ENCODE results near the gene TANC1.
A peak's percentile ranks its signal among the peaks of the same experiment; 100 is the strongest.

TANC1 gene

DNA sequence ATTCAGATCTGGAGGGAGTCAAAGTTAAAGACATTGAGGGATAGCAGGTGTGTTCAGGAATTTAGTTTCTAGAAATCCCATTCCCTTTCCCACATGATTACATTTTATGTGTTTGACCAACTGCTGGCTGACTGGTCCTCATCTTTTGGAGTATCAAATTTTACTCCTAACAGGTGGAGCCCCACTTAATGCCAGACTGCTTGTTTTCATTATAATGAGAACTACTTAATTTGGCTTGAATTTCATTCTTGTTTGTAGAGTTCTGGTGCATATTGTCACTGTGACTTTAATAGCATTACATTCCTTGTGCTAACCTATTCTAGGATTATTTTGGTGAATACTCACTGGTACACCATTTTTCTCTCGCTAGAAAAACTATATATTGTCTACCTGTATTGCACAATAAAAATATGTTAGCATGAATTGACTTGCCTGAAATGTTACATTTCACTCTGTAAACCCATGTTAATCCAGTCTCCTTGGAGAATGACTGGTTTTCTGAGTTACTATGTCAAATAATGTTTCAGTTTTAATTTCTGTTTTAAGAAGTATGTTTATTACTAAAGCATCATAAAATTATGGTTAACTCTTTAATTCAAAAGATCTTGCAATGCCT, 98.2 kb downstream of the TANC1 start:
- no peak for DNase-seq

DNA sequence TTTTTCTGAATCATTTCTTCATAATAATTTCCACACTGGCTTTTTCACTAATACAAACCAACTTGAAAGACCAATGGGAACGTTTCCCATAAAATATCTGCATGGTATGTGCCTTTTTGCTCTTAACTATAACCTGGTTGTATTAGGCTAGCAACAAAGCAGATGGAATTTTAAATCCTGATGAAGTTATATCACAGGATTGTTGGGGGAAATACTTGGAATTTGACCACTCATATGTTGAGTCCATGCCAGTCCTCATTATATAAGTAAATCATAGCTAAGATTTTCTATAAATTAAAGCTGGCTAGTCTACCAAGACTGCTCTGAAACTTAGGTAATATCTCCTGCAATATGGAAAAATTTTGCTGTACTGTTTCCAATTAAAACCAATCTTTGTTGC, 99.5 kb downstream of the TANC1 start:
- no peak for DNase-seq

GRCh38 chr2:159069229-159069628, 100.8 kb downstream of the TANC1 start:
- DNase-seq = no peak

DNA sequence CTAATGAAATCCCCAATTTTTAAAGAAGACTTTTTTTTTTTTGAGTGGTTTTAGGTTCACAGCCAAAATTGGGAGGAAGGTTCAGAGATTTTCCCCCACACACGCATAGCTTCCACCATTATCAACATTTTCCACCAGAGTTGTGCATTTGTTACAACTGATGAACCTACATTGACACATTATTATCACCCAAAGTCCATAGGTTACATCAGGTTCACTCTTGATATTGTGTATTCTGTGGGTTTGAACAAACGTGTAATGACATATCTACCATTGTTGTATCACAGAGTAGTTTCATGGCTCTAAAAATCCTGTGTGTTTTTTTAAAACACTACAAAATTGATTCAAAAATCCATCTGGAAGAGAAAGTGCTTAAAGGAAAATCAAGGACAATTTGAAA, 101.8 kb downstream of the TANC1 start:
- DNase-seq = no peak

DNA sequence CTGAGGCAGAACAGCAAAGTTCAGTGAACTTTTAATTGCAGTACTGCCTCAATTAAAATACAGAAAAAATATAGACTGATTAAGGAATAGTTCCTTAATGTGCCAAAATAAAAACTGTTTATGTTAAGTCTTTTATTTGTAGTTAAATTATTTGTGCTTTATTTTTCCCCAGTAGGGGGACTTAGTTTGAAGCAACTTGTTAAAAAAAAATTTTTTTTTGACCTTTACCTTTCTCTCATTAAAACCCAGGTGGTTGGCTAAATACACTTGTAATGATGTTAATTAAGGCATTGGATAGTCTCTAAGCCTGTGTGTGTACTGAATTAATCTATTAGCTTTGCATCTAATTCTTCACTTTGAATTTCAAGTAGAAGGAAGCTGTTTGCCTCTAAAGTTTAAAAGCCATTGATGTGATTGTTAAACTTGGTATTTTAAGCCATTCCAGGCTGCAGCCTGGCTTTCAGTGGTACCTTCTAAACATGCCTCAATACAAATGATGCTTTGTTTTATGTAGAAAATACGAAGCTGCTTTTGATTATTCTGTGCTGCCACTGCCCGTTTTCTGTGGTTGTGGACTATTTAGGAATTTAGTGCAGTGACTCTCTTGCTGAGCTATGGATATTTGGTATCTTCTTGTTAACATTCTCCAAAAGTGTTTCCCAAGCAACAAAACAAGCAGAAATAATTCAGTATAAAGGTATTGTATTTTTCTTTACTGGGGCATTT, 102.9 kb downstream of the TANC1 start:
- DNase-seq = no peak

GRCh38 chr2:159072795-159073194, 104.4 kb downstream of the TANC1 start:
- DNase-seq = no peak

DNA sequence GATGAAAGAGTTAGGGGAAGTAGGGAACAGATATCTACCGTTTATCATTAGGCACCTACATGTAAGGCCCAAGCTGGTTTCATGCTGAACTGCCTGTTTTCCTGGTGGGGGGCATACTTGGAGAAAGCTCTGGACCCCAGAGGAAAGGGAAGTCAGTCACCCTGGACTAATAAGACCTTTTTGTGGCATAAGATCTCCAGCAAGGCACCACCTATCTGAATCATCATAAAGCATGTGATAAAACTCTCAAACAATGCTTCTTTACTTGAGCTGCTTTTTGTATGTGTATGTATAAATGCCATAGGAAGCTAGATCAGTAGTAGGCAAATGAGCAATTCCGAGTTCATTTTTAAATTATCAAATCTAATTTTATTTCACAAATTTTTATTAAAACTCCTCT, 104.8 kb downstream of the TANC1 start:
- DNase-seq = no peak

DNA sequence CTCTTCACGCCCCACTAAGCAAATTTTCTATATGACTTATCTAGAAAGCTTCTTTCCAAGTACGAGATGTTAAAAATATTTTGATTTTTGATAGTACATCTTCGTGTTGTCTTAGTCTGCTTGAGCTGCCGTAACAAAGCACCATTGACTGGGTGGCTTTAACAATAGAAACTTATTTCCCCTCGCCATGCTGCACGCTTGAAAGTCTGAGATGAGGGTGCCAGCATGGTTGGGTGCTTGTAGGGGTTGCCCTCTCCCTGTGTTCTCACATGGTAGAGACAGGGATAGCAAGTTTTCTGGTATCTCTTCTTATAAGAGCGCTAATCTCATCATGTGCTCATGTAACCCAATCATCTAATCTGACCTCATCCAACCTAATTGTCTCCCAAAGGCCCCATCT, 106.2 kb downstream of the TANC1 start:
- no peak for DNase-seq

DNA sequence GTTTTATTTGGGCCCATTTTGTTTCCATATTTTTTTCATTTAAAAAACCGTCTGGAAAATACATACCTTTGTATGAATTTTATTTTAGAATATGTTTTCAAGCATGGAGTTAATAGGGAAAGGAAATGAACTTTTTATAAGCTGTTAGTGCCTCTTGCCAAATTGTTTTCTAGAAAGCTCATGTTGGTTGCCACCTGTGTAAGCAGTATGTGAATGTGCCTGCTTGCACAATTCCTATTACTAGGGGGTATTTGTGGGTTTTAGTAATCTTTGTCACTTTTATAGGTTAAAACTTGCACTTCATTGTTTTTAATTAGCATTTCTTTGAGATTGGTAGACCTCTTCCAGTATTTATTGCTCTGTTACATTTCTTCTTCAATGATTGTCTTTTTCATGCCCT, 107.3 kb downstream of the TANC1 start:
- DNase-seq = no peak

GRCh38 chr2:159076241-159076640, 107.8 kb downstream of the TANC1 start:
- DNase-seq = no peak

GRCh38 chr2:159077869-159078268, 109.4 kb downstream of the TANC1 start:
- no peak for DNase-seq

DNA sequence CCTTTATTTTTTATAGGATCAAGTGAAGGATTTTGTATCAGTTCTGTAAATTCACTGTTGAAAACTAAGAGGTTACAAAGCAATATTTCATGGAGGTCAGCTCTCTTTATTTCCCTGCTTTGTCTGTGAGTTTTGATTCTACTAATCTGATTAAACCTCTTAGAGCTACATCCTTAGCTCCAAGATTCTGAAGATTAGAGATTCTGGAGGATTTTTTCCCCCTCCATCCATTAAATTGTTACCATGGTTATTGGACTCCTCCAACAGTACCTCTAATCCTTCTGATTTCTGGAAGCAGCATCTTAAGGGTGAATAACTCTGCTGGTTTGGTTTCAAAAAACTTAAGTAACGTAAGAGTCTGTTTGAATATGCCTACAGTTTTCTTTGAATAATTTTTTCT, 110.0 kb downstream of the TANC1 start:
- DNase-seq = no peak

DNA sequence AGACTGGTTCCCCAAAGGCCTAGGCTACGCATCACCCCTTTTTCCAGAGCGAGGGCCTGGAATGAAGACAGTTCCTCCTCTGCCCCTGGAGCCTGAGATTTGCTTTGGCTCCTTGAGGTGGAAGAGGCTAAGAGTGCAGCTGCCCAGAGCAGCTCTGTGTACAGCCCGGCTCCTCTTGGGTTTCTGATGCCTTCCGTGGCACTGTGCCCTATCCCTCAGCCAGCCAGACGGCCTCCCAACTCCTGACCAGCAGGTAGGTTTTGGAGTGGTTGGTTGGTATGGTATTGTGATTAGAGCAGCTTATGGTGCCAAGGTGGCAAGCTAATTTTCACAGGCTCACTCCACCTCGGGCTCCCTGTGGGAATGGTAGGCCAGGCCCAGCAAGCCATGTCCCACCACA, 112.2 kb downstream of the TANC1 start:
- no peak for DNase-seq

DNA sequence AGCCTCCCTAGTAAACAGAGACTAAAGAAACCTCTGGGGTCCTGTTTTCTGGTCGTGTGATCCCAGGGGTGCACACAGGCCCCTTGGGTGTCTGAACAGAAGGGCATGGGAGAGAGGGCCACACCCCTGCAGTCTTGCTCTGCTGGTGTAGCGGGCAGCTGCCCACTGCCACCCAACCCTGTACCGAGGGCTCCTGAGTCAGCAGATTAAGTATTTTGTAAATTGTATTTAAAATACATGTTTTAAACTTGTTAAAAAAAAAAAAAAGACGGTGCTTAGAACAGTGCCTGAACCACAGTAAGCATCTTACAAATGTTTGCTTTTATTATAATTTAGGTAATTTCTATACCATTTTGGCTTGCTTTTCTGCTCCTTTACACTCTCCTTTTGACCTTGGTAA, 113.7 kb downstream of the TANC1 start:
- DNase-seq = no peak

GRCh38 chr2:159084384-159085370, 116.2 kb downstream of the TANC1 start:
- no peak for DNase-seq

- peak; percentile 80 for DNase-seq
Observed at GRCh38 chr2:159086342-159086741, 117.9 kb downstream of the TANC1 start.

GRCh38 chr2:159086826-159087225, 118.4 kb downstream of the TANC1 start:
- no peak for DNase-seq

GRCh38 chr2:159088906-159089305, 120.5 kb downstream of the TANC1 start:
- DNase-seq = no peak

- no peak for DNase-seq
Observed at GRCh38 chr2:159089543-159089942, 121.1 kb downstream of the TANC1 start.

DNA sequence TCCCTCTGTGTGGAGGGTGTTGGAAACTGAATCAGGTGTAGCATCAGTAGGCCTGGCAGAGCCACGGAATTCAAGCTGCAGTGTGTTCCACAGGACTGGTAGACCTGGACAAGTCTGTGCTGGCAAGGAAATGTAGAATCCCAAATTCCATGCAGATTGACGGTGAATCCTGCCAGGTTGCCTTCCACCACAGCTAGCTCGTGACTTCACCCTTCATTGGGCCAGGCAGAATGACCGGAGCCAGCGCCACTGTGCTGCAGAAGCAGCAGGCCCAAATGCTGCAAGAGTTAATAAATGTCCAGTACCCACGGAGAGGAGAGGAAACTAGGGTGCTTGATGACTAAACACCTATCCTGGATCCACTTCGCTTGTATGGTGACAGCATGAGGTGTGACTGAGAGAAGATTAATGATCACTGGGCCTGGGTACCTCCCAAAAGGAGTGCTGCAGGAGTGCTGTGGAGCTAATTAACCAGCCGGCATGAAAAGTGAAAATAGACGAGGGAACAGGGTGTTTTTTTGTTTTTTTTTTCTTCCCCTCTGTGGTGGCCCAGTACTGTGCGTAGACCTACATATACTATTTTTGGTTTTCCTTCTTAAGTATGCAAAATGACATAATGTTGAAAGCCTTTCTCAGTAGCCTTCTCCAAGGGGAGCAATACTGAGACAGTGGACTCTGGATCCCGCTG, 122.2 kb downstream of the TANC1 start:
- peak; percentile 61 for DNase-seq

DNA sequence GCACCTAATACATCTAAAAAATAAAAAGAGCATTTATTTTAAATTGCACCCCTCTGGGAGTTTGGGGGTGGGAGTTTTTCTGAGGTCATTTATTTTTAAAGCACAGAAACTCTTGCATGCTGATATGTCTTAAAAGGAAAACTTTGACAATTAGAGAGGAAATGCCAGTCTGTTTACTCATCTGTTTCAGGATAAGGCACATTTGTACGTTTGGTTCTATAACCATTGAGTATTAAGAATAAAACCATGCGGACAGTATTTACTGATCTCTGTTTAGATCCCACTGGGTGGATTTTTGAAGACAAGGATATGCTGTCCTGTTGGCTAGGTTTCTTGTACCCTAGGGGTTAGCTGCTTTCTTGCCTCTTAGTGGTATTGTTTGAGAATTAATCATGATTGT, 122.9 kb downstream of the TANC1 start:
- DNase-seq = no peak

GRCh38 chr2:159091976-159092375, 123.5 kb downstream of the TANC1 start:
- no peak for DNase-seq

DNA sequence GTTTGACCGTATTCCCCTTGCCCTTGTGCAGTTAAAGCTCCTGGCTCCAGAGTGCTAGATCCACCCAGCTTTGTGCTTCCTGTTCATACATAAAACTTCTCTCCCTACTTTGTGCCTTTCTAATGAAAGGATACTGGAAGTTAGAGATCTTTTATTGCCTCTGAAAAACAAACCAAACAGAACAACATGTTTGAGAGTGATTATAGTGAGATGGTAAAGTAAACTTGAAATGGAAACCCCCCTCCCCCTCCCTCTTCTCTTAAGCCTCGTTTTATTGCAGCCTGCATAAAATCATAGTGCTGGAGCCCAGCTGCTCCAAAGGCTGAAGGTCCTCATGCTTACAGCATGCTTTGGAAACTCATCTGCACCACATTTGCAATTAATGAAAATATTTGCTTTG, 125.1 kb downstream of the TANC1 start:
- DNase-seq = no peak

All from NCI-H1694 (cell line).